ENCODE measurements around the gene KCNAB2.

The KCNAB2 gene

DNA sequence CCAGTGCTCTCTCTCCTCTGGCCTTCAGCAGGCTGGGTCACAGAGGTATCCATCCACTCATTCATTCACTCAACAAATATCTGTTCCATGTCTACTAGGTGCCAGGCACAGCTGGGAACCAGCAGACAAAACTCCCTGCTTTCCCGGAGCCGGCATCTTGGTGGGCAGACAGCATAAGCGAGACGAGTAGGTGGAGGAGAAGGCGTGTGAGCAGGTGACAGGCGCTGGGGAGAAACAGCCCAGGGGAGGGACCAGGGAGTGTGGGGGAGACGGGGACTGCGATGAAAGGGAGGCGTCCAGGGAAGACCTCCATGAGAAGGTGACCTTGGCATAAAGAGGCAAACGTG lies 11.0 kb upstream of the KCNAB2 start:
- DNase-seq (ENCODE audit: low read depth in 1 of 2, low spot score in 1 of 2) = no peak
- Histone ChIP-seq H3K27ac (replicated peaks) (no peak overlapping the region), H3K4me3 (replicated peaks; ENCODE audit: insufficient read depth, low read length) (no peak overlapping the region), H3K27me3 (ENCODE audit: insufficient read depth, poor library complexity, severe bottlenecking) (no peaks in the 10 kb centered on the region)
- TF ChIP-seq SPI1 (IDR thresholded peaks at IDR 0.05; ENCODE audit: borderline replicate concordance, low read depth) = no peak
- TF ChIP-seq CTCF (IDR thresholded peaks at IDR 0.05; ENCODE audit: insufficient read depth, low read length) = no peak
- TF ChIP-seq POLR2AphosphoS5 (IDR thresholded peaks at IDR 0.05; ENCODE audit: low read depth) = no peak
- TF ChIP-seq GABPA (IDR thresholded peaks at IDR 0.05; ENCODE audit: low read depth) = no peak
- TF ChIP-seq, protein P1, sequence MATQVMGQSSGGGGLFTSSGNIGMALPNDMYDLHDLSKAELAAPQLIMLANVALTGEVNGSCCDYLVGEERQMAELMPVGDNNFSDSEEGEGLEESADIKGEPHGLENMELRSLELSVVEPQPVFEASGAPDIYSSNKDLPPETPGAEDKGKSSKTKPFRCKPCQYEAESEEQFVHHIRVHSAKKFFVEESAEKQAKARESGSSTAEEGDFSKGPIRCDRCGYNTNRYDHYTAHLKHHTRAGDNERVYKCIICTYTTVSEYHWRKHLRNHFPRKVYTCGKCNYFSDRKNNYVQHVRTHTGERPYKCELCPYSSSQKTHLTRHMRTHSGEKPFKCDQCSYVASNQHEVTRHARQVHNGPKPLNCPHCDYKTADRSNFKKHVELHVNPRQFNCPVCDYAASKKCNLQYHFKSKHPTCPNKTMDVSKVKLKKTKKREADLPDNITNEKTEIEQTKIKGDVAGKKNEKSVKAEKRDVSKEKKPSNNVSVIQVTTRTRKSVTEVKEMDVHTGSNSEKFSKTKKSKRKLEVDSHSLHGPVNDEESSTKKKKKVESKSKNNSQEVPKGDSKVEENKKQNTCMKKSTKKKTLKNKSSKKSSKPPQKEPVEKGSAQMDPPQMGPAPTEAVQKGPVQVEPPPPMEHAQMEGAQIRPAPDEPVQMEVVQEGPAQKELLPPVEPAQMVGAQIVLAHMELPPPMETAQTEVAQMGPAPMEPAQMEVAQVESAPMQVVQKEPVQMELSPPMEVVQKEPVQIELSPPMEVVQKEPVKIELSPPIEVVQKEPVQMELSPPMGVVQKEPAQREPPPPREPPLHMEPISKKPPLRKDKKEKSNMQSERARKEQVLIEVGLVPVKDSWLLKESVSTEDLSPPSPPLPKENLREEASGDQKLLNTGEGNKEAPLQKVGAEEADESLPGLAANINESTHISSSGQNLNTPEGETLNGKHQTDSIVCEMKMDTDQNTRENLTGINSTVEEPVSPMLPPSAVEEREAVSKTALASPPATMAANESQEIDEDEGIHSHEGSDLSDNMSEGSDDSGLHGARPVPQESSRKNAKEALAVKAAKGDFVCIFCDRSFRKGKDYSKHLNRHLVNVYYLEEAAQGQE (IDR thresholded peaks at IDR 0.05; ENCODE audit: insufficient replicate concordance, low read depth) = no peak

- Histone ChIP-seq H3K4me3 (replicated peaks; ENCODE audit: insufficient read depth, low read length) (no peak overlapping the region), H3K27ac (replicated peaks) (no peak overlapping the region), H3K27me3 (ENCODE audit: insufficient read depth, poor library complexity, severe bottlenecking) (no peaks in the 10 kb centered on the region)
- no peak for DNase-seq (ENCODE audit: low read depth in 1 of 2, low spot score in 1 of 2)
- TF ChIP-seq CTCF (IDR thresholded peaks at IDR 0.05; ENCODE audit: insufficient read depth, low read length) = no peak
- no peak for TF ChIP-seq POLR2AphosphoS5 (IDR thresholded peaks at IDR 0.05; ENCODE audit: low read depth)
- TF ChIP-seq GABPA (IDR thresholded peaks at IDR 0.05; ENCODE audit: low read depth) = no peak
- no peak for TF ChIP-seq SPI1 (IDR thresholded peaks at IDR 0.05; ENCODE audit: borderline replicate concordance, low read depth)
- TF ChIP-seq, protein P1 (IDR thresholded peaks at IDR 0.05; ENCODE audit: insufficient replicate concordance, low read depth) = no peak
Observed at GRCh38 chr1:6035303-6035702, 10.4 kb upstream of the KCNAB2 start.

GRCh38 chr1:6035719-6036118 lies 10.0 kb upstream of the KCNAB2 start:
- DNase-seq (ENCODE audit: low read depth in 1 of 2, low spot score in 1 of 2) = no peak
- TF ChIP-seq POLR2AphosphoS5 (IDR thresholded peaks at IDR 0.05; ENCODE audit: low read depth) (no peak), GABPA (IDR thresholded peaks at IDR 0.05; ENCODE audit: low read depth) (no peak), SPI1 (IDR thresholded peaks at IDR 0.05; ENCODE audit: borderline replicate concordance, low read depth) (no peak), CTCF (IDR thresholded peaks at IDR 0.05; ENCODE audit: insufficient read depth, low read length) (no peak)
- TF ChIP-seq, protein P1 (IDR thresholded peaks at IDR 0.05; ENCODE audit: insufficient replicate concordance, low read depth) = no peak
- Histone ChIP-seq H3K27ac (replicated peaks) (no peak overlapping the region), H3K27me3 (ENCODE audit: insufficient read depth, poor library complexity, severe bottlenecking) (no peaks in the 10 kb centered on the region), H3K4me3 (replicated peaks; ENCODE audit: insufficient read depth, low read length) (no peak overlapping the region)

All from HL-60 (cell line).